ENCODE data around the gene L3HYPDH.

Gene L3HYPDH

GRCh38 chr14:59483819-59484638 is at the start of gene L3HYPDH, which contains the start of gene JKAMP:
TSS of gene L3HYPDH (minus strand) at chr14:59484408. CDS start at chr14:59484316, 92 bp downstream.
TSS of gene JKAMP (plus strand) at chr14:59484517. CDS start at chr14:59484590, 73 bp downstream.
- DNase-seq: peak; percentile 98

- no peak for DNase-seq
These were observed 48.2 kb upstream of the L3HYPDH start for GRCh38 chr14:59532419-59532818.

GRCh38 chr14:59530349-59530748 is 46.1 kb upstream of the L3HYPDH start:
- DNase-seq: no peak

GRCh38 chr14:59529189-59529588 is 45.0 kb upstream of the L3HYPDH start:
- DNase-seq: no peak

GRCh38 chr14:59520224-59520623 is 36.0 kb upstream of the L3HYPDH start:
- DNase-seq: no peak

- DNase-seq: no peak
These were observed 27.8 kb upstream of the L3HYPDH start for GRCh38 chr14:59511916-59512575.

- DNase-seq: no peak
These were observed 26.8 kb upstream of the L3HYPDH start for GRCh38 chr14:59510966-59511365.

- DNase-seq: no peak
These were observed 25.8 kb upstream of the L3HYPDH start for GRCh38 chr14:59510001-59510400.

GRCh38 chr14:59509101-59509500 is 24.9 kb upstream of the L3HYPDH start:
- DNase-seq: no peak

GRCh38 chr14:59507752-59508103 is 23.5 kb upstream of the L3HYPDH start:
- no peak for DNase-seq

GRCh38 chr14:59507063-59507751 is 23.0 kb upstream of the L3HYPDH start:
- peak; percentile 43 for DNase-seq

- DNase-seq: no peak
These were observed 19.0 kb upstream of the L3HYPDH start for GRCh38 chr14:59503256-59503655.

GRCh38 chr14:59500732-59501131 is 16.5 kb upstream of the L3HYPDH start:
- no peak for DNase-seq

GRCh38 chr14:59492384-59492783 is 8.2 kb upstream of the L3HYPDH start:
- DNase-seq: no peak

- no peak for DNase-seq
These were observed 6.5 kb upstream of the L3HYPDH start for GRCh38 chr14:59490756-59491155.

GRCh38 chr14:59484639-59485175 is 499 bp upstream of the L3HYPDH start:
- DNase-seq: no peak

GRCh38 chr14:59483363-59483762 is 845 bp downstream of the L3HYPDH start:
- DNase-seq: no peak

- DNase-seq: no peak
These were observed 1.5 kb downstream of the L3HYPDH start for GRCh38 chr14:59482541-59483331.

GRCh38 chr14:59481871-59482540 is 2.2 kb downstream of the L3HYPDH start:
- no peak for DNase-seq

- DNase-seq: no peak
These were observed 2.8 kb downstream of the L3HYPDH start for GRCh38 chr14:59481407-59481806.

GRCh38 chr14:59480166-59480565 is 4.0 kb downstream of the L3HYPDH start:
- no peak for DNase-seq

- no peak for DNase-seq
These were observed 5.7 kb downstream of the L3HYPDH start for GRCh38 chr14:59478540-59478939.
